Fibroblast of pulmonary artery (primary cell): ENCODE data around the gene CREB3L1.

Experiments used
- DNase-seq: peaks from one replicate; pipeline ENCODE4 v3.0.0-alpha.2; 2010; ENCODE audit warnings: low read depth
- H3K4me3 ChIP-seq: replicated peaks from 2 replicates; pipeline ENCODE4 v1.5.1; 2011; ENCODE audit warnings: low read depth, mild to moderate bottlenecking, control low read depth, low read length, moderate library complexity
- TF ChIP-seq, protein P1 (sequence below): IDR thresholded peaks from 2 replicates; pipeline ENCODE4 v1.5.1; 2011; ENCODE audit warnings: mild to moderate bottlenecking, control low read depth, low read length, inconsistent platforms; ENCODE audit errors: missing control alignments

CREB3L1 gene

DNA sequence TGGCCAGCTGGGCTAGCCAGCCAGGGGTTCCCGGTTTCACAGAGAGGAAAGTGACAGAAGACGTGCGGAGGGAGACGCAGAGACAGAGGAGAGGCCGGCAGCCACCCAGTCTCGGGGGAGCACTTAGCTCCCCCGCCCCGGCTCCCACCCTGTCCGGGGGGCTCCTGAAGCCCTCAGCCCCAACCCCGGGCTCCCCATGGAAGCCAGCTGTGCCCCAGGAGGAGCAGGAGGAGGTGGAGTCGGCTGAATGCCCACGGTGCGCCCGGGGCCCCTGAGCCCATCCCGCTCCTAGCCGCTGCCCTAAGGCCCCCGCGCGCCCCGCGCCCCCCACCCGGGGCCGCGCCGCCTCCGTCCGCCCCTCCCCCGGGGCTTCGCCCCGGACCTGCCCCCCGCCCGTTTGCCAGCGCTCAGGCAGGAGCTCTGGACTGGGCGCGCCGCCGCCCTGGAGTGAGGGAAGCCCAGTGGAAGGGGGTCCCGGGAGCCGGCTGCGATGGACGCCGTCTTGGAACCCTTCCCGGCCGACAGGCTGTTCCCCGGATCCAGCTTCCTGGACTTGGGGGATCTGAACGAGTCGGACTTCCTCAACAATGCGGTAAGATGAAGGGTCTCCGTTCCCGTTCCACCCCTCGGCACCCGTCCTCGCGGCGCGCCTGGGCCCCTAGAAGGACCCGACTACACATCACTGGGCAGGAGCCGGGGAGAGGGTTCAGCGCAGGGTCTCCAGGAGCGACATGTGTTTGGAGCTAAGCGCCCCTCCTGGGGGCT lies at the start of gene CREB3L1:
TSS of gene CREB3L1 (plus strand) at position 41 of the 765 bp plus-strand sequence. CDS start at position 491, 450 bp downstream.
- TF ChIP-seq, protein P1, sequence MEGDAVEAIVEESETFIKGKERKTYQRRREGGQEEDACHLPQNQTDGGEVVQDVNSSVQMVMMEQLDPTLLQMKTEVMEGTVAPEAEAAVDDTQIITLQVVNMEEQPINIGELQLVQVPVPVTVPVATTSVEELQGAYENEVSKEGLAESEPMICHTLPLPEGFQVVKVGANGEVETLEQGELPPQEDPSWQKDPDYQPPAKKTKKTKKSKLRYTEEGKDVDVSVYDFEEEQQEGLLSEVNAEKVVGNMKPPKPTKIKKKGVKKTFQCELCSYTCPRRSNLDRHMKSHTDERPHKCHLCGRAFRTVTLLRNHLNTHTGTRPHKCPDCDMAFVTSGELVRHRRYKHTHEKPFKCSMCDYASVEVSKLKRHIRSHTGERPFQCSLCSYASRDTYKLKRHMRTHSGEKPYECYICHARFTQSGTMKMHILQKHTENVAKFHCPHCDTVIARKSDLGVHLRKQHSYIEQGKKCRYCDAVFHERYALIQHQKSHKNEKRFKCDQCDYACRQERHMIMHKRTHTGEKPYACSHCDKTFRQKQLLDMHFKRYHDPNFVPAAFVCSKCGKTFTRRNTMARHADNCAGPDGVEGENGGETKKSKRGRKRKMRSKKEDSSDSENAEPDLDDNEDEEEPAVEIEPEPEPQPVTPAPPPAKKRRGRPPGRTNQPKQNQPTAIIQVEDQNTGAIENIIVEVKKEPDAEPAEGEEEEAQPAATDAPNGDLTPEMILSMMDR: no peak
- no peak for DNase-seq
- peak within 1 kb of the TSS; percentile 96 for H3K4me3 ChIP-seq

DNA sequence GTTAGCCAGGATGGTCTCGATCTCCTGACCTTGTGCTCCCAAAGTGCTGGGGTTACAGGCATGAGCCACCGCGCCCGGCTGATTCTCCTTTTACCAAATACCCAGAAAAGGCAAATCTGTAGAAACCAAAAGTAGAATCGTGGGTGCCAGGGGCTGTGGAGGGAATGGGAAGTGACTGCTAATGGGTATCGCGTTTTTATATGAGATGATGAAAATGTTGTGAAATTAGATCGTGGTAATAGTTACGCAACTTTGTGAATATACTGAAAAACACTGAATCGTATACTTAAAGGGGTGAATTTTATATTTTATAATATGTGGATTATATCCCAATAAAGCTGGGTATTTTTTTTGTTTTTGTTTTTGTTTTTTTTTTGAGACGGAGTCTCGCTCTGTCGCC lies 48.2 kb upstream of the CREB3L1 start:
- TF ChIP-seq, protein P1: no peak
- H3K4me3 ChIP-seq: no peak overlapping the region
- no peak for DNase-seq

DNA sequence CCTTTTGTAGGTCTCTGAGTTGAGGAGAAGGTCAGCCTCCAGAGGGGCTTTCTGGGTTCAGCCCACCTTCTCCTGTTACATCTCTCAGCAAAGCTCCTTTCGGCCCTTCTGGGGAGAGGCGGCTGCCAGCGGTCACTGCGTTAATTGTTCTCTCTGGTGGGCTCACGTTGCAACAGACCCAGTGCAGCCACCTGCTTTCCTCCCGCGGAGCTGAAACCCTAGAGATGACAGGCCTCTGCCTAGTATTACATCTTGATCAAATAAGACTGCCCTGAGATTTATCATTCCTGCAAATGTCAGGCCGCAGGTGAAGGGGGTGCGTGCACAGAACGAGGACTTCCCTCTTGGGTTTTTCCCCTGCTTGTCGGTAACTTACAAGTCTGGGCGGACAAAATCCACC lies 43.2 kb upstream of the CREB3L1 start:
- TF ChIP-seq, protein P1: no peak
- DNase-seq: no peak
- no peak overlapping the region for H3K4me3 ChIP-seq

- peak; percentile 85 for DNase-seq
- TF ChIP-seq, protein P1: peak; percentile 2
- H3K4me3 ChIP-seq: no peak overlapping the region
Measured at GRCh38 chr11:46235777-46236688, 41.4 kb upstream of the CREB3L1 start.

GRCh38 chr11:46236918-46237247 lies 40.6 kb upstream of the CREB3L1 start:
- DNase-seq: no peak
- TF ChIP-seq, protein P1: no peak
- peak overlapping the region; percentile 66 for H3K4me3 ChIP-seq

GRCh38 chr11:46237248-46238077 lies 40.0 kb upstream of the CREB3L1 start:
- TF ChIP-seq, protein P1: no peak
- H3K4me3 ChIP-seq: peak overlapping the region; percentile 66
- peak; percentile 92 for DNase-seq
